OCI-LY7 (cell line): ENCODE results near the gene NUP188. TPM values are rescaled to one million over a fixed set of nuclear protein-coding genes. Genes with fewer than 3 reads are reported as not detected.

Experiments used
- BruUV-seq: library from RNA; stranded (reverse); fragments of 400-500 nt; replicated peaks from 2 replicates; lab custom pipeline; 2021; lab: Mats Ljungman, UMichigan
- CTCF ChIA-PET: fragments of 300-600 bp; sonication (Branson Sonifier 250); formaldehyde crosslinking; loops from one replicate; lab custom pipeline; 2022; ENCODE audit warnings: antibody characterized with exemption; ENCODE audit not compliant: unreplicated experiment; lab: Charles Lee
- POLR2A ChIA-PET: fragments of 300-600 bp; sonication (Branson Sonifier 250); formaldehyde crosslinking; loops from one replicate; lab custom pipeline; 2022; ENCODE audit warnings: antibody characterized with exemption; lab: Charles Lee
- DNase-seq: peaks from one replicate; pipeline ENCODE4 v3.0.0-alpha.2; 2015; ENCODE audit warnings: low spot score
- H2AFZ ChIP-seq: fragments of 200-600 bp; sonication (generic), shearing (Covaris generic); 2 replicates; pipeline ENCODE4 v1.6.1; 2014; ENCODE audit warnings: mild to moderate bottlenecking, antibody characterized with exemption, low read length, moderate library complexity
- H3K27ac ChIP-seq: fragments of 200-600 bp; sonication (generic); 2 replicates; pipeline ENCODE4 v1.5.1; 2014; ENCODE audit warnings: mixed run types, low read depth, mild to moderate bottlenecking, moderate library complexity, low read length, inconsistent platforms; ENCODE audit not compliant: poor library complexity, severe bottlenecking
- H3K36me3 ChIP-seq: fragments of 200-600 bp; sonication (generic); 2 replicates; pipeline ENCODE4 v1.6.1; 2014; ENCODE audit warnings: mild to moderate bottlenecking, antibody characterized with exemption, low read length, moderate library complexity, mixed read lengths; ENCODE audit not compliant: insufficient read depth
- H3K4me1 ChIP-seq: fragments of 200-600 bp; sonication (generic); 2 replicates; pipeline ENCODE4 v1.5.1; 2014; ENCODE audit warnings: mild to moderate bottlenecking, low read length; ENCODE audit not compliant: insufficient read depth, poor library complexity, severe bottlenecking
- H3K4me2 ChIP-seq: fragments of 200-600 bp; sonication (generic); 2 replicates; pipeline ENCODE4 v1.6.1; 2014; ENCODE audit warnings: mild to moderate bottlenecking, low read length
- H3K4me3 ChIP-seq: fragments of 200-600 bp; sonication (generic); 2 replicates; pipeline ENCODE4 v1.5.1; 2014; ENCODE audit warnings: mild to moderate bottlenecking, low read depth, low read length; ENCODE audit not compliant: poor library complexity, severe bottlenecking
- H3K79me2 ChIP-seq: fragments of 200-600 bp; sonication (generic); 2 replicates; pipeline ENCODE4 v1.6.1; 2016; ENCODE audit warnings: low read depth, mild to moderate bottlenecking, low read length, moderate library complexity, mixed read lengths; ENCODE audit not compliant: insufficient read depth
- H3K9me2 ChIP-seq: fragments of 200-600 bp; sonication (generic); 2 replicates; pipeline ENCODE4 v1.6.1; 2016; ENCODE audit warnings: mild to moderate bottlenecking, low read length, mixed read lengths; ENCODE audit not compliant: insufficient read depth
- H3K9me3 ChIP-seq: fragments of 200-600 bp; sonication (generic); 2 replicates; pipeline ENCODE4 v1.6.1; 2014; ENCODE audit warnings: mild to moderate bottlenecking, mixed run types, low read length, mixed read lengths
- H4K20me1 ChIP-seq: fragments of 200-600 bp; sonication (generic); 2 replicates; pipeline ENCODE4 v1.6.1; 2014; ENCODE audit warnings: mild to moderate bottlenecking, antibody characterized with exemption, low read length, moderate library complexity, mixed read lengths; ENCODE audit not compliant: insufficient read depth
- CTCF ChIP-seq: fragments of 200-600 bp; sonication (generic); conservative IDR thresholded peaks from 2 replicates; pipeline ENCODE4 v1.5.1; 2014; ENCODE audit warnings: mild to moderate bottlenecking, antibody characterized with exemption, low read length, moderate library complexity, mixed read lengths
- EZH2phosphoT487 ChIP-seq: fragments of 200-600 bp; sonication (generic); IDR thresholded peaks from 2 replicates; pipeline ENCODE4 v1.6.1; 2018; ENCODE audit warnings: low read depth, borderline replicate concordance, mild to moderate bottlenecking, mixed run types, antibody characterized with exemption, low read length, moderate library complexity, mixed read lengths
- intact Hi-C: fragments of 100-400 bp; cut with micrococcal nuclease; formaldehyde crosslinking; loops from one replicate; pipeline ENCODE4 v1.10.0; 2022; ENCODE audit not compliant: unreplicated experiment
- total RNA-seq, 2 experiments: library from RNA; depleted of rRNA in 1 of 2; stranded (reverse); fragments of >200 nt in 1 of 2; shearing (Covaris generic) in 1 of 2; gene quantifications; 2 replicates each; pipeline ENCODE4 v1.2.3, GENCODE V29; 2014 to 2022

Gene NUP188
- total RNA-seq, 2 experiments from 2014 or later: 73.6 to 83.8 TPM

- no peaks in the 10 kb centered on the region for H3K9me2 ChIP-seq
- H3K4me1 ChIP-seq: peaks cover 33% of the 10 kb centered on the region
- peaks cover 44% of the 10 kb centered on the region; the same call in 1 of the 2 replicates for H3K36me3 ChIP-seq
- no peaks in the 10 kb centered on the region for H3K9me3 ChIP-seq
- intact Hi-C loops: no loop called here
- no peak for DNase-seq
- no peak overlapping the region for H3K4me2 ChIP-seq
- BruUV-seq: no TSS peak
- peaks cover 5% of the 10 kb centered on the region; the same call in 1 of the 2 replicates for H3K79me2 ChIP-seq
- ChIA-PET CTCF (no interaction called here), POLR2A (interaction anchor here (0.6 to 0.7 kb wide), 2 partner anchors 31 to 45 kb away, joined by 3 read pairs; no protein-coding TSS in a partner anchor)
- TF ChIP-seq CTCF (no peak), EZH2phosphoT487 (no peak)
- peak overlapping the region; percentile 25 for H3K27ac ChIP-seq
- no peak overlapping the region for H2AFZ ChIP-seq
- H3K4me3 ChIP-seq: no peak overlapping the region
- H4K20me1 ChIP-seq: no peaks in the 10 kb centered on the region
Observed at GRCh38 chr9:128918921-128919320, 28.6 kb upstream of the NUP188 start.

GRCh38 chr9:128919402-128920089, 28.0 kb upstream of the NUP188 start:
- POLR2A ChIA-PET: interaction anchor here (0.7 to 1.1 kb wide), 3 partner anchors 9 to 33 kb away, joined by 3 to 4 read pairs (median 3); no protein-coding TSS in a partner anchor
- CTCF ChIA-PET: no interaction called here
- BruUV-seq: no TSS peak
- Histone ChIP-seq H3K9me3 (no peaks in the 10 kb centered on the region), H3K27ac (peak overlapping the region; percentile 98), H3K4me1 (peaks cover 33% of the 10 kb centered on the region), H3K4me3 (no peak overlapping the region), H4K20me1 (no peaks in the 10 kb centered on the region), H3K79me2 (peaks cover 5% of the 10 kb centered on the region; the same call in 1 of the 2 replicates), H3K36me3 (peaks cover 44% of the 10 kb centered on the region; the same call in 1 of the 2 replicates), H3K4me2 (no peak overlapping the region), H2AFZ (no peak overlapping the region), H3K9me2 (no peaks in the 10 kb centered on the region)
- intact Hi-C loops: loop anchor here (1.0 to 10.0 kb wide), 4 partner anchors 38 to 367 kb away; partner anchors contain the start of genes KYAT1, SPTAN1 and ZDHHC12
- TF ChIP-seq CTCF (no peak), EZH2phosphoT487 (no peak)
- no peak for DNase-seq
